ENCODE measurements around the gene RPL39.
A peak's percentile ranks its signal among the peaks of the same experiment; 100 is the strongest.
"Not testable (repeated sequence)": the region's sequence is repeated elsewhere in the genome, so short reads cannot be mapped to it uniquely, and the experiment has no call there.

The RPL39 gene

DNA sequence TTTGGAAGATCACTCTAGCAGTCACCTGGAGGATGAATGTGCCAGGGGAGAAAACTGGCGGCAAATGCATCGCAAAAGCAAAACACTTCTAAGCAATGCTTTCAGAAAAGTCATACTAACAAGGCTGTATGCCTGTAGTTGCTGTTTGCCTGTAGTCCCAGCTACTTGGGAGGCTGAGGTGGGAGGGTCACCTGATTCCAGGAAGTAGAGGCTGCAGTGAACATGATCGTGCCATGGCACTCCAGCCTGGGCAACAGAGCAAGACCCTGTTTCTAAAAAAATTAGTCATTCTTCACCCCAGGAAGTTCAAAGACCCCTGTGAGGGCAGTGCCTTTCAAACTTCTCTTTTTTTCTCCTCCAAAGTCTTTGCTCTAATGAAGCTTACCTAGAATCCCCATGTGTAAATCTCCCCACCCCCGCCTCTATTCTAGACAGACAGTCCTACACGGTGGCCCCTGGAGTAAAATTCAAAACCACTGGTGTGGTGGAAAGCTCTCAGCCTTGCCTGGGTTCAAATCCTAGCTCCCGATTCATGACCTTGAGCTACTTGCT, 27.5 kb downstream of the RPL39 start:
- DNase-seq, result no peak

DNA sequence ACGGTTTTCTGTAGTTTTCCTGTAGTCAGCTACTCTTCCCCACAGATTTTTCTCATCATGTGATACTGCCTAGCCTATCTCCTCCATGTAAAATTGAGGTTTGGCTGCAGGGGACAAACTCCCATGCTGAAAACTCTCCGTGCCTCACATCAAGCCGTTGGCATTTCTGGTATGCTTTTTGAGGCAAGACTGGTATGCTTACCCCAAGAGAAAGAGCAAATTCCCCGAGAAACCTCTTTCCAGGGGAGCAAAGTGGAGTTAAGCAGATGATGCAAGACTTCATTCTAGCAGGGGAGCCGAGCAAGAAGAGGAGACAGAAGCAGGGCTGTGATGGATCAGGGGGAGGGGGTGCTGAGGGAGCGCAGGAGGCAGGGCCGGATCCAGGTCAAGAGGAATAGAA, 28.2 kb downstream of the RPL39 start:
- DNase-seq, result no peak

DNA sequence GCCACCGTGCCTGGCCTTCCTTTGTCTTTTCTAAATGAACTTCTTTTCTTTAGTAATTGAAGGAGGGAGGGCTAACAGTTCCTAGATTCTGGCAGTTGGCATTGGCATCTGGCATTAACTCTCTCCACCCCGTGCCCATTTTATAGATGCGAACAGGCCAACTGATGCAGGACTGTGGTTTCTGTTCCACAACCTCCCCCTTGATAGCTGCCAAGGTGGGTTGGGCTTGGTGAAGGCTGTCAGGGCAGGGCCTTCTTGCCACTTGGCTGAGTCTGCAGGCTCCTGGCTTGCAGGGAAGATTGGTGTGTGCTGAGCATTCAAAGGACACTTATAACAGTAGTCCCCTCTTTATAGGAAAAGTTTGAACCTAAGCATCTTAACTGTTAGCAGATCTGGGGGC, 28.7 kb downstream of the RPL39 start:
- DNase-seq, result peak in 1 of 51 donors; percentile 1

DNA sequence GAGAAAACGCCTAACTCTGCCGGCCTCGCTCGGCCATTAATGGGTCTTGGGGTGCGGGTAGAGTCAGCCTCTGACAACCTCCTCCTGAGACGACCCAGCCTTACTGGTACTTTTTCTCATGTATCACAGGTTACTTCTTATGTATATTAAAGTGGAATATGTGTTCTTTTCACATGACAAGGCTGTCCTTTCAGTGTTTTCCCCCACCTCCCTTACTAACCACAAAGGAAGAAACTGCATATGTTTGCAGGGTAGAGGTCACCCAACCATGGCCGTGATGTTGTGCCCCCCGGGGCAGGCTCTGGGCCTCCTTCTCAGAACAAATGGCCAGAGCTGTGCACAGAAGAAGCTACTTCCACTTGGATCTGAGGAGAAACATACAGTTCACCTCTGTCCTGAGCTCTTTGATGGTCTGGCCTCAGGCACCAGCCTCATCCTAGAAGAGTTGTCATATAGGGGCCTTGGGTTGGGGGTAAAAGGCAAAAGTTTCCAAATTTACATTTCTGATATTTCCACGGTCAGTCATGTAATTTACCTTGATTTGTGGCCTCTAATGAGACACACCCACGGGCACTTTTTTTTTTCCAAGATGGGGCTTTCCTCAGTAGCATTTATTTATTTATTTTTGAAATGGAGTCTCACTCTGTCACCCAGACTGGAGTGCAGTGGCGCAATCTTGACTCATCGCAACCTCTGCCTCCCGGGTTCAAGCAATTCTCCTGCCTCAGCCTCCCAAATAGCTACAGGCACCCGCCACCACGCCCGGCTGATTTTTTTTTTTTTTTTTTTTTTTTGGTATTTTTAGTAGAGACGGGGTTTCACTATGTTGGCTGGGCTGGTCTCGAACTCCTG, 31.2 kb downstream of the RPL39 start:
- DNase-seq, result no peak

DNA sequence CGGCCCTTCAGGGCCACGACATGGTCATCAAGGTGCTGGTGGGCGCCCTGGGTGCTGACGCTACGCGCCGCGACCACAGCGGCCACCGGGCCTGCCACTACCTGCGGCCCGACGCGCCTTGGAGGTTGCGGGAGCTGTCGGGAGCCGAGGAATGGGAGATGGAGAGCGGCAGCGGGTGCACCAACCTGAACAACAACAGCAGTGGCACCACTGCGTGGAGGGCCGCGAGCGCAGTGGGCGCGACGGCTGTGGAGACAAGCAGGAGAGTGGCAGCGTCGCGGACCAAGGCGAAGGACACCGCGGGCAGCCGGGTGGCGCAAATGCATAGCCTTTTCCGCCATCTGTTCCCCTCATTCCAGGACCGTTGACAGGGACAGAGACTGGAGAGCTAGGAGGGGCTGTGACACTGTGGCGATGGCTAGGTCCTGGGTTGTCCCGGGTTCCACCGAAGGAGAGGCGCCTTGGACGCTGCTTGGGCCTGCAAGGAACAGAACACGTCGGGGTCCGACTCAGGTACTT, 32.1 kb downstream of the RPL39 start:
- DNase-seq, result no peak

DNA sequence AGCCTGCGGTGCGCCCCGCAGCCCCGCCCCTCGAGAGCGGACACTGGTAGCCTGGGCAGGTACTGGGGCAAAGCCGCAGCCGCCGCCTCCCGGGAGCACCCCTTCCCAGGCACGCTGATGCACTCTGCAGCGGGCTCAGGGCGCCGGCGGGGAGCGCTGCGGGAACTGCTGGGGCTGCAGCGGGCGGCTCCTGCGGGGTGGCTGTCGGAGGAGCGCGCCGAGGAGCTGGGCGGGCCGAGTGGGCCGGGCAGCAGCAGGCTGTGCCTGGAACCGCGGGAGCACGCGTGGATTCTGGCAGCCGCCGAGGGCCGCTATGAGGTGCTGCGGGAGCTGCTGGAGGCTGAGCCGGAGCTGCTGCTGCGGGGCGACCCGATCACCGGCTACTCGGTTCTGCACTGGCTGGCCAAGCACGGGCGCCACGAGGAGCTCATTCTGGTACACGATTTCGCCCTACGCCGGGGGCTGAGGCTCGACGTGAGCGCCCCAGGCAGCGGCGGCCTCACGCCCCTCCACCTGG, 32.6 kb downstream of the RPL39 start:
- peak in 3 of 51 donors; percentile 8 to 35 (median 9) for DNase-seq

DNA sequence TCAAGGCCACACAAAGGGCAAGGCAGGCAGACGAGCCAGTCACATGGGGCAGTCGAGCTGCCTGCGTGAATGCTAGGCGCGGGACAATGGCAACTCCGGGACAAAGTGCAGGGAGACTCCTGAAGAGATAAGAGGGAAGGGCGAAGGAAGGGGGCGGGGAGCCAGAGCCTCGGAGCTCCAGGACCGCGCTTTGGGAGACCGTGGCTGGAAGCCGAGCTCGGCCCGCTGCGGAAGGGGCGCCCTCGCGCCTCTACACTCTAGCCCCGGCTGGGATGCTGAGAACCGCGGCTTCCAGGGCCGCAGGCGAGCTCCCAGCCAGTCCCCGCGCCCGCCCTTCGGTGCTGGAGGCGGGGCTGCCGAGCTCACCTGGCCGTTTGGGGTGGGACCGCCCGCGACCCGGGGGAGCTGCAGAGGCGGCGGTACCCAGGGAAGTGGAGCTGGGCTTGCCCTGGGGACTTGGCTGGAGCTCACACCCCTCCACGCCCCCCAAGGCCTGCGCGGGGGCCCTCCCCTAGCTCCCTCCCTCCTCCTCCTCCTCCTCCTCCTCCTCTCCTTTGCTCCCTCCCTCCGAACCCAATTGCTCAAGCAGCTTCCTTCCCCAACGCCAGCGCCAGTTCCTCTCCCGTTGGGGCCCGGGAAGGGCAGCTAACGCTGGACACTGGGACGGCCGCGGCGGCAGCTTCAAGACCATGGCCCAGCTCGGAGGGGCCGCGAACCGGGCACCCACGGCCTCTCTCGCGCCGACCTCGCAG, 33.3 kb downstream of the RPL39 start, which contains the start of gene SOWAHD:
Gene SOWAHD, plus strand, starts transcription at position 610 of the 752 bp plus-strand sequence. Its CDS starts 80 bp downstream, at position 690.
- DNase-seq, result peak in 17 of 51 donors; percentile 1 to 35 (median 4)

DNA sequence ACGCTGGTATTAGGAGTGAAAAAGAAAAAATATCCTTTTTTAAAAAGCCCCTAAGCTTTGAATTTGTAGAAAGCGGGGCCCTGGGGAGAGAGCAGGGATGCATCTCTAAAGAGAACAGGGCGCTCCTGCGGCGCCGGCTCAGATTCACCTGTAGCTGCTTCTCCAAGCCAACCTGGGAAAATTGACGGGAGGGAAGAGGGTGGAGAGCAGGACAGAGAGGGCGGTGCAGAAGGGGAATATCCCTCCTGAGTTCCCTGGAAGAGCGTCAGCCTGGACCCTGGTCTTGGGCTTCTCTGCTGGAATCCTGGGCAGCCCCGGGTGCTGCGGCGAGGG, 33.8 kb downstream of the RPL39 start:
- DNase-seq, result no peak

DNA sequence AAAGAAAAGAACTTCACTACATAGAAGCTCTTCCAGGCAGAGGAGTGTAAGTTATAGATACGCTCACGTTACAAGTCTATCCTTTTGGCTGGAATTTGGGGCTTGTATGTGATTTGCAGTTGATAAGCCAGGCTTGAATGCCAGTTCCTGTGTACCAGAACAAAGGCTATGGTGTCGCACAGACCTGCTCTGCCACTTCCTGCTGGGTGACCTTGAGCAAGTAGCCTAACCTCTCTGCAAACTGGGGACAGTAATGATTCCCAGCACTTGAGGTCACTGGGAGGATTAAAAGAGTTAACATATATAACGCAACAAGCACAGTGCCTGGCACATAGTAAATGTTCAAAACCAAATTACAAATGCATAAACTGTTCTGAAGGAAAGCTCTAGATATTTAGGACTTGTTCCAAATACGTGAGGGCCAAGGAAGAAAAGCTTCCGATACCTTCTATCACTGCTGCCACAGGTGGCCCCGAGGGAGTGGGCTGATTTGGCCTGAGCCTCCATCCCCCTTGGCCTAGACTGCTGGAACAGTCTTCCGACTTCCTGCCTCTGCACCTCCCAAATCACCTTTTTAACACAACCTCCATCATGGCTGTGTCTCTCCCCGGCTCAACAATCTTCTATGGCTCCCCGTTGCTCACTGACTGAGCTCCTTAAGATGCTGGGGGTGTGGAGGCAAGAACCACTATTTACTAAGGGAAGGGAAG, 34.3 kb downstream of the RPL39 start:
- no peak for DNase-seq

DNA sequence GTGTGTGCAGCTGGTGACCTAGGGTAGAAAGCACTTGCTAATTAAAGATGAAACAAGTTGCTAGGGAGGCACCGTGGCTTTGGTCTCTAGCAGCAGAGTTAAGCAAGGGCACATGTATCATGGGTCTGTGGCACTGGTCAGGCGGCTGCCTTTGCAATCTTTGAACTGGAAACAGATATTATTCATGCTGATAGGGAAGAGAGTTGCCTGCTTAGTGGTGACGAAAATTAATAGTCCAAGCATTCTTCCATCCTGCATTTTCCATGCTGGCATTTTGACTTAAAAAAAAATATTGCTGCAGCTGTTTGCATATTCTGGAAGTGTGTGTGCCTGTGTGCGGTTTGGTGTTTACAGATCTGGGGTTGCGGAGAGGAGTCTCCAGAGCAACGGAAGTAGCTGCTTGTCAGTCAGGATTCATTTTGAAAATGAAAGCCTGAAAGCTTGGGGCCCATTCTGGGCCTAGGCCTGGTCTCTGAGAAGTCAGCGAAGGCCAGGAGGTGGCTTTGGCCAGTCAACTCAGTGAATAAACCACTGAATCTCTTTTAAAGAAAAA, 35.4 kb downstream of the RPL39 start:
- DNase-seq, result peak in 2 of 51 donors; percentile 2 to 3

DNA sequence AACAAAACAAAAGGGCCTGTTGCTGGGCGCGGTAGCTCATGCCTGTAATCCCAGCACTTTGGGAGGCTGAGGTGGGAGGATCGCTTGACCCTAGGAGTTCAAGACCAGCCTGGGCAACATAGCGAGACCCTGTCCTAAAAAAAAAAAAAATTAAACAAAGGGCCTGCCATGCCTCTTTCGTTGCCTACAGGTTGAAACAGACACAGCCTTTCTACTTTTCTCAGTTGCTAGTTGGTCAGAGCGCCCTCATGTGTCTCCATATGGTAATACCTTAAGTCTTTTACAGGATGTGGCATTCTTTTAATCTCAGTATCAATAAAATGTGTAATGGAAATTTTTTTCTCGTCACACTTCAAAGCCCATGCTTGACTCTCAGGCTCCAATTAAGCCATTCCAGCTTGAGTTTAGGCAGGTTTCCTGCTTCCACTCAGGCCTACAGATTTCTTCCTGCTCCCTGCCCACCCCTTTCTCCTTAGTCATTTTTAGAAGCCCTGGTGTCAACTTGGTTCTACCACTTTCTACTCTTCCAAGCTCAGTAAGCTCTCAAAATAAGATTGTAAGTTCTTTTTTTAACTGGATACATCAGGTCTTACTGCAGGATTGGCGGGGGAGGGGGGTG, 37.7 kb downstream of the RPL39 start:
- no peak for DNase-seq

DNA sequence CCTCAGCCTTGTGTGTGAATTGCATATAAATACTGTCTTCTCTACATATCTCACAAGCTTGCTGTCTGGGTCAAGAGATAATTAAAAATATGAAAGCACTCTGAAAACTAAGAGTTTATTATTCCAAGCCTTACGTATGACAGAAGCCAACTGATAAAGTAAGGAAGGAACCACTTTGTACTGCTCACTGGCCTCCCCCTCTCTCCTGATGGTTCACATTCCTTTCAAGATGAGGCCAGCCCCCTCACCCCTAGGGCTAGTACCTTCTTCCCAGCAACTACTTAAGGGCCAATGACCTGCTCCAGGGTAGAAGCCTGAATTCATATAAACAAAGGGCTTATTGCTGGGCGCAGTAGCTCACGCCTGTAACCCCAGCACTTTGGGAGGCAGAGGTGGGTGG, 38.4 kb downstream of the RPL39 start:
- no peak for DNase-seq

DNA sequence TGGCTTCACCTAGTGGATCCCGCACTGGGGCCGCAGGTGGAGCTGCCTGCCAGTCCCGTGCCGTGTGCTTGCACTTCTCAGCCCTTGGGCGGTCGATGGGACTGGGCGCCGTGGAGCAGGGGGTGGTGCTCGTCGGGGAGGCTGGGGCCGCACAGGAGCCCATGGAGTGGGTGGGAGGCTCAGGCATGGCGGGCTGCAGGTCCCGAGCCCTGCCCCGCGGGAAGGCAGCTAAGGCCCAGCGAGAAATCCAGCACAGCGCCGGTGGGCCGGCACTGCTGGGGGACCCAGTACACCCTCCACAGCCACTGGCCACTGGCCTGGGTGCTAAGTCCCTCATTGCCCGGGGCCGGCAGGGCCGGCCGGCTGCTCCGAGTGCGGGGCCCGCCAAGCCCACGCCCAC, 40.7 kb downstream of the RPL39 start:
- not testable (repeated sequence) for DNase-seq

DNA sequence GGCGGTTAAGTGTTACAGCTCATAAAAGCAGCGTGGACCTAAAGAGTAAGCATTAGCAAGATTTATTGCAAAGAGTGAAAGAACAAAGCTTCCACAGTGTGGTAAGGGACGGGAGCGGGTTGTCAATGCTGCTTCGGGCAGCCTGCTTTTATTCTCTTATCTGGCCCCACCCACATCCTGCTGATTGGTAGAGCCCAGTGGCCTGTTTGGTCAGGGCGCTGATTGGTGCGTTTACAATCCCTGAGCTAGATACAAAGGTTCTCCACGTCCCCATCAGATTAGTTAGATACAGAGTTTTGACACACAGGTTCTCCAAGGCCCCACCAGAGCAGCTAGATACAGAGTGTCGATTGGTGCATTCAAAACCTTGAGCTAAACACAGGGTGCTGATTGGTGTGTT, 41.3 kb downstream of the RPL39 start:
- DNase-seq, result not testable (repeated sequence)

DNA sequence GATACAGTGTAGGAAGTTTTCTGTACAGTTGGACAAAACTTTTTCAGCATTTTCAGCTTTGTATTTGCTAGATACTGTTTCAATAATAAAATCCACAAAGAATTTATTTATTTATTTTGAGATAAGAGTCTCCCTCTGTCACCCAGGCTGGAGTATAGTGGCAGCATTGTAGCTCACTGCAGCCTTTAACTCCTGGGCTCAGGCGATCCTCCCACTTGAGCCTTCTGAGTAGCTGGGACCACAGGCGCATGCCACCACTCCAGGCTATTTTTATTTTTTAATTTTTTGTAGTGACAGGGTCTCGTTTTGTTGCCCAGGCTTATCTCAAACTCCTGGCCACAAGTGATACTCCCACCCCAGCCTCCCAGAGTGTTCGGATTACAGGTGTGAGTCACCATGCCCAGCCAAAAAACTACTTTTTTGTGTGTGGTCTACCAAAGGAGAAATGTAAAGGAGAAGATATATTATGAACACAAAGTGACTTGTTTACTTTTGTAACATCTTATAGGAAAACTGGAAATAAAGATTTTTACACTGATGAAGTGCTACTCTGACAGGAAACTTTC, 46.1 kb downstream of the RPL39 start:
- DNase-seq, result no peak

DNA sequence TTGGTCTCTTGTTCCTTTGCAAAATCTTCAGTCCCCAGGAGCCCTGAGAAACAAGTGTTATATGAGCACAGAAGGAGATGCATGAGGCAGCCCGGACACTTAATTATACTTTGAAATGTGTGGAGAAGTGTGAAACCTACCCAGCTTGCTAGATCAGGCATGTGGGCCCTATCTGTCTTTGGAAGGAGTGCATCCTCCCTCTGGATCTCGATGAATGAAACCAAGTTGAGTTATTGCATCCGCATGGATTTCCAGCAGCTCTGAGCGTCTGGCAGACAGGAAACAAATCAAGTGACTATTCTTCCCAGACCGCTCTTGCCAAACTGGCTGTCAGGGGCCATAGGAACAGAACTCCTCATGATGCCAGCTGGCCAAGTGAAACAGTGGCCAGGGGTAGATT, 52.7 kb downstream of the RPL39 start:
- no peak for DNase-seq
